ENCODE measurements around the gene COL4A1.

The COL4A1 gene

GRCh38 chr13:110137680-110138009 lies 169.3 kb downstream of the COL4A1 start:
- peak overlapping the region; percentile 45 for H3K4me3 ChIP-seq (replicated peaks; ENCODE audit: insufficient read depth, low read length)
- no peak for DNase-seq (ENCODE audit: low read depth in 1 of 2, low spot score in 1 of 2)
- no peaks in the 10 kb centered on the region for H3K27me3 ChIP-seq (ENCODE audit: insufficient read depth, poor library complexity, severe bottlenecking)
- H3K27ac ChIP-seq (replicated peaks) = peak overlapping the region; percentile 85
- TF ChIP-seq GABPA (IDR thresholded peaks at IDR 0.05; ENCODE audit: low read depth) = no peak
- TF ChIP-seq POLR2AphosphoS5 (IDR thresholded peaks at IDR 0.05; ENCODE audit: low read depth) = no peak
- peak; percentile 12 for TF ChIP-seq CTCF (IDR thresholded peaks at IDR 0.05; ENCODE audit: insufficient read depth, low read length)
- no peak for TF ChIP-seq SPI1 (IDR thresholded peaks at IDR 0.05; ENCODE audit: borderline replicate concordance, low read depth)
- TF ChIP-seq REST (IDR thresholded peaks at IDR 0.05; ENCODE audit: insufficient replicate concordance, low read depth) = peak; percentile 7

GRCh38 chr13:110136660-110137585 lies 170.0 kb downstream of the COL4A1 start:
- DNase-seq (ENCODE audit: low read depth in 1 of 2, low spot score in 1 of 2) = no peak
- Histone ChIP-seq H3K27ac (replicated peaks) (peak overlapping the region; percentile 85), H3K27me3 (ENCODE audit: insufficient read depth, poor library complexity, severe bottlenecking) (no peaks in the 10 kb centered on the region), H3K4me3 (replicated peaks; ENCODE audit: insufficient read depth, low read length) (peak overlapping the region; percentile 45)
- TF ChIP-seq CTCF (IDR thresholded peaks at IDR 0.05; ENCODE audit: insufficient read depth, low read length) (no peak), REST (IDR thresholded peaks at IDR 0.05; ENCODE audit: insufficient replicate concordance, low read depth) (no peak), POLR2AphosphoS5 (IDR thresholded peaks at IDR 0.05; ENCODE audit: low read depth) (no peak), GABPA (IDR thresholded peaks at IDR 0.05; ENCODE audit: low read depth) (no peak), SPI1 (IDR thresholded peaks at IDR 0.05; ENCODE audit: borderline replicate concordance, low read depth) (no peak)

- no peaks in the 10 kb centered on the region for H3K27me3 ChIP-seq (ENCODE audit: insufficient read depth, poor library complexity, severe bottlenecking)
- no peak overlapping the region for H3K27ac ChIP-seq (replicated peaks)
- TF ChIP-seq REST (IDR thresholded peaks at IDR 0.05; ENCODE audit: insufficient replicate concordance, low read depth) (no peak), POLR2AphosphoS5 (IDR thresholded peaks at IDR 0.05; ENCODE audit: low read depth) (no peak), GABPA (IDR thresholded peaks at IDR 0.05; ENCODE audit: low read depth) (no peak), SPI1 (IDR thresholded peaks at IDR 0.05; ENCODE audit: borderline replicate concordance, low read depth) (no peak), CTCF (IDR thresholded peaks at IDR 0.05; ENCODE audit: insufficient read depth, low read length) (no peak)
- DNase-seq (ENCODE audit: low read depth in 1 of 2, low spot score in 1 of 2) = no peak
- H3K4me3 ChIP-seq (replicated peaks; ENCODE audit: insufficient read depth, low read length) = no peak overlapping the region
Measured at GRCh38 chr13:110135977-110136597, 170.9 kb downstream of the COL4A1 start.
